ENCODE measurements around the gene RBPJL.

The RBPJL gene

GRCh38 chr20:45294003-45294368 is 12.7 kb upstream of the RBPJL start:
- DNase-seq, result no peak

- DNase-seq, result no peak
Measured at GRCh38 chr20:45294659-45295058, 12.0 kb upstream of the RBPJL start.

DNA sequence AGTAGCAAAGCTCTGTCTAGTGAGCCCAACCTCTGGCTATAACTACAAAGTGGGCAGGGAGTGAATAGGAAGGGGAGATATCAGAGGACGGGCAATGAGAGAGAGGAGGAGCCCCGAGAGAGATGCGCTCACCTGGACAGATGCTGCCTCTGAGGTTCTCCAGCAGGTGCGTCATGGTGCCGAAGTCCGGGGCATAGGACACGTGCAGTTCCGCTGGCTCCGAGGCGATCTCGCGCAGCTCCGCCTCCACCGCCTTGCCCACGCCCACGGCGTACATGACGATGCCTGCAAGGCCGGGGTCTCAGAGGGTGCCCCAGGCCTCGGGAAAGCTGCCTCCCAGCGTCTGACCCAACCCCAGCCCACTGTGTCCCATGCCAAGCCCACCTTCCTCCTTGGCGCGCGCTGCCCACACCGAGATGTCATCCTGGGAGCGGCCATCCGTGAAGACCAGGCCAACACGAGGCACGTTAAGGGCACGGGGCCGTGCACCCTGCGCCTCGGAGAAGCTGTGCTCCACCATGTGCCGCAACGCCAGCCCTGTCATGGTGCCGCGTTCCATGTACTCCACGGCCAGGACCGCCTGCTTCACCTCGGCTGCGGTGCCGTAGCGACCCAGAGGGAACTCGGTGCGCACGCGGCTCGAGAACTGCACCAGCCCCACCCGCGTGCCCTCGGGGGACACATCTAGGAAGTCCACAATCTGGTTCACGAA is 8.7 kb upstream of the RBPJL start:
- no peak for DNase-seq

DNA sequence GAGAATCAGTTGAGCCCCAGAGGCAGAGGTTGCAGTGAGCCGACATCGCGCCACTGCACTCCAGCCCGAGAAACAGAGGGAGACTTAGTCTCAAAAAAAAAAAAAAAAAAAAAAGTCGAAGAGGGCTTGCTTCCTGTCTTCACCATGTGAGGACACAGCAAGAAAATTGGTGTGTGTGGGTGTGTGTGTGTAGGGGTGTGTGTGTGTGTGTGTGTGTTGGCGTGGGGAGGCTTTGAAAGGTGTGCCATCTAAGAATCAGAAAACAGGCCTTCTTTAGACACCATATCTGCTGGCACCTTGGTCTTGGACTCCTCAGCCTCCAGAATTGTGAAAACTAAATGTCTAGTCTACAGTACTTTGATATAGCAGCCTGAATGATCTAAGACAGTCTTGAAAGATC is 6.9 kb upstream of the RBPJL start:
- no peak for DNase-seq

DNA sequence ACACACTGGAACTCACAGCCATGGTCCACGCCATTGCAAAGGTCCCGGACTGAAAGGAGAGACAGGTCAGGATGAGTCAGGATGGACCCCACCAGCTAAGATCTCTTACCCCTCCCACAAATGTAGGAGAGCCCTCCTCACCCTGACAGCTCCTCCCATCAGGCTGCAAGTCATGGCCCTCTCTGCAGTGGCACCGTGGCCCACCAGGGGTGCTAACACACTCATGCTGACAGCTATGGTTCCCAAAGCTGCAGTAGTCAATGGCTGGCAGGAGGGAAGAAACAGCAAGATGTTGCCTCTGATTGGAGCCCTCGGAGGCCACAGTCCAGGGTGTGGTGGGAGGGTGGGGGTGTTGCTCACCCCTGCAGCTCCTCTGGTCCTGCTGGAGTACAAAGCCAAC is 5.7 kb upstream of the RBPJL start:
- no peak for DNase-seq

GRCh38 chr20:45301824-45302271 is 4.8 kb upstream of the RBPJL start:
- no peak for DNase-seq

DNA sequence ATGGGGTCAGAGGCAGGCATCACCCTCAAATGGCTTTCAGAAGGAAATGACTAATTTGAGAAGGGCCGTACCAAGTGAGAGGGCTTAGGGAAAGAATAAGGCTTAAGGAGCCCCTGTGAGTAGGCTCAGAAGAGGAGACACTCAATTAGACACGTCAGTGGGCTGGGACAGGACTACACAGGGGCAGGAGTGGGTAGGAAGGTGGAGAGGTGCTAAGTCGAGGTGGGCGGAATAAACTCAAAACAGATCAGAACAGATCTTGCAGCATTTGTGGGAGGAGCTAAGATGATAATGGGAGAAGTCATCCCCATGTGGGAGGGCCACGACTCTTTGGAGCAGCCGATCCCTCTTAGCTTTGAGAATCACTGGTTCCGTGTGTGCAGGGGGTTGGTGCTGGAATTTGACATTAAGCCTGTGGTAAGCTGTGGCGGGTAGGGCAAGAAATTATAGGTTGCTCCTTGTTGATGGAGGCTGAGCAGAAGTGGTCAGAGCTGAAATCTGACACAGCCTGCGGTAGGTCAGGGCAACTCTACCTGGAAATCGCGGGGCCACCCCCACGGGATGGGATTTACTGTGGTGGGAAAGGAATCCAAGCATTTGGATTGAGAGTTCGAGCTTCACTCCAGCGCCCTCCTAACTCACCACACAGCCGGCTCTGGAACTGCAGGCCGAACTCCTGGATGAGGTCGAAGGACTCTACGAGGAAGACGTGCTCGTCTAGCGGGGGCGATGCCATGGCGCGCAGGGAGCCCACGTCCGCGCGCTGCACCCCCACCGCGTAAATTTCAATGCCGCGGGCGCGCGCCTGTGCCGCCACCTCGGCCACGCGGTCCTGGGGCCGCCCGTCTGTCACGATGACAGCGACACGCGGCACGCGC is 2.8 kb upstream of the RBPJL start:
- no peak for DNase-seq

GRCh38 chr20:45304464-45304999 is 2.1 kb upstream of the RBPJL start:
- no peak for DNase-seq

- DNase-seq, result no peak
Measured at GRCh38 chr20:45305262-45305661, 1.4 kb upstream of the RBPJL start.

GRCh38 chr20:45307076-45307640 is 518 bp downstream of the RBPJL start:
- no peak for DNase-seq

- DNase-seq, result no peak
Measured at GRCh38 chr20:45308117-45308778, 1.6 kb downstream of the RBPJL start, which contains the start of gene MATN4. MATN4 (minus strand) TSS chr20:45308299; CDS start chr20:45305582, 2,717 bp downstream.

DNA sequence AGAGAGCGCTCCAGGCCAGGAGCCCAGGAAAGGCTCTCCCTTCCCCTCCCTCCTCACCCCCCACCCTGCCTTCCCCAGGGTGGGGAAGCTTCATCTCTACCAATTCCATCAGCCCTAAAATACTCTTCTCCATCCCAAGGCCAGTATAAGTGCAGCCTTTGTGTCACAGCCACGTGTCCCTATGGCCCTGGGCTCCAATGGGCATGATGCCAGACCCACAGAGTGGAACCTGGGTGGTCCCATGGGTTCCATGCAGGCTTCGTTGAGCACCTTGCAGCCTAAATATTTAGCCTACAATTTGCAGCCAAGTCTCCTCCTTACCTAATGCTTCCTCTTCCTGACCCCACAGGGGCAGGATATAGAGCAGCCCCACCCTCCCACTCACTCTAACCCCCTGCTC is 2.4 kb downstream of the RBPJL start:
- DNase-seq, result no peak

DNA sequence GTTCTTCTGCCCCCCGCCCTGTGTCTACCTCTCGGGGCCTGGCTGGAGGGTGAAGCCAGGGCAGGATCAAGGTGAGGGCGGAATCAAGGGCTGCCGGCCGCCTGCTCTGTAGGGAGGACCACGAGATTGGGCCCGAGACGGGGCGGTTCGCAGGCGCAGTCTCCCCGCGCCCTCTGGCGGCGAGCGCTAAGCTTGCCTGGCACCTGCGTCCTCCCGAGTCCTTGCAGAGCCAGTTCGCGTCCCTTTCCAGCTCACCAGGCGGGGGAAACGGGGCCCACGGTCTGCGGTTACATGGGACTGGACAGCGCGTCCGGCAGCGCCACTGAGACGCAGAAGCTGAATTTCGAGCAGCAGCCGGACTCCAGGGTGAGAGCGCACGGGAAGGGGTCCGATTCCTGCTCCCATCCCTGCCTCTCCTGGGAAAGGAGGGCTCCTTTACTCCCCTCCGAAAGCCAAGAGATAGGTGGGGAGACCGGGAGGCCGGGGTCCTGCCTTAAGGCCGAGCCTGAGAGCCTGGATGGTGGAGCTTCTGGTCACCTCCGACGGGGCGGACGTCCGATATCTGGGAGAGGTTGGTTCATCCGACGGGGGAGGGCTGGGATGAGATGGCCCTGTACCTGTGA is 5.1 kb downstream of the RBPJL start:
- DNase-seq, result peak; percentile 53

DNA sequence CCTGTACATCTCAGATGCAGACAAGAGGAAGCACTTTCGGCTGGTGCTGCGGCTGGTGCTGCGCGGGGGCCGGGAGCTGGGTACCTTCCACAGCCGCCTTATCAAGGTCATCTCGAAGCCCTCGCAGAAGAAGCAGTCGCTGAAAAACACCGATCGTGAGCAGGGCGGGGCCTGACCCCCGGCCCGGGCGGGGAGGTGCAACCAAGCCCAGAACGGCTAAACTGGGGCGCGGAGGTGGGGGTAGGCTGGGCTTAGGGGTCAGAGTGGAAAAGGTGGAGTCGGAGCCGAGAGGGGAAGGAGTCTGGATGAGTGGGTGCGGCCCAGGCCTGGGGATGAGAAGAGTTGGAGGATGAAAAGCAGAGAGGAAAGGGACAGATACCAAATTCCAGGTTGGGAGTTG is 5.6 kb downstream of the RBPJL start:
- no peak for DNase-seq

DNA sequence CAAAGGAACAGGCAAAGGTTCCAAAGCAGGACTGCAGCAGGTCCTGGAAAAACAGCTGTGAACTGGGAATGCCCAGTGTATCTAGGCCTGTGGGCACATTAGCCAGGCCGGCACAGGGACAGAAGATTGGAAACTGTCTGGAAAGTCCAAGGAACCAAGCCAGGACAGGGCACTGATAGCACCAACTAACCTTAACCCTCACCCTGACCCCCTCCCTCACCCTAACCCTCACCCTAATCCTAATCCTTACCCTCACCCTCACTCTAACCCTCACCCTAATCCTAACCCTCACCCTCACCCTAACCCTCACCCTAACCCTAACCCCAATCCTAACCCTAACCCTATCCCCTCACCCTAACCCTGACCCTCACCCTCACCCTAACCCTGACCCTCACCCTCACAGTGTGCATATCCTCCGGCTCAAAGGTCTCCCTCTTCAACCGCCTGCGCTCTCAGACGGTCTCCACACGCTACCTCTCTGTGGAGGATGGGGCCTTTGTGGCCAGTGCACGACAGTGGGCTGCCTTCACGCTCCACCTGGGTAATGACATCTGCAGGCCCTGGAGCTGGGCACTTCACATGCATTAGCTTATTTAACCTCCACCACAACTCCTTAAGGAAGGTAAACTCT is 6.5 kb downstream of the RBPJL start:
- DNase-seq, result no peak

- no peak for DNase-seq
Measured at GRCh38 chr20:45313943-45314342, 7.3 kb downstream of the RBPJL start.

DNA sequence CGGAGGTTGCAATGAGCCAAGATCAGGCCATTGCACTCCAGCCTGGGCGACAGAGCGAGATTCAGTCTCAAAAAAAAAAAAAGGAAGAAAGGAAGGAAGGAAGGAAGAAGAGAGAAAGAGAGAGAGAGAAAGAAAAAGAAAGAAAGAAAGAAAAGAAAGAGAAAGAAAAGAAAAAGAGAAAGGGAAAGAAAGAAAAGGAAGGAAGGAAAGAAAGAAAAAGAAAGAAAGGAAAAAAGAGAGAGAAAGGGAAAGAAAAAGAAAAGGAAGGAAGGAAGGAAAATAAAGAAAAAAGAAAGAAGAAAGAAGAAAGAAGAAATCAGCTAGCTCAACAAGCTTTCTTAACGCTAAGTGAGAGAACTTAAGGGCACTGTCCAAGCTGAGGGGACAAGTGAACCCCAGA is 9.0 kb downstream of the RBPJL start:
- DNase-seq, result no peak

GRCh38 chr20:45316150-45317080 is 9.8 kb downstream of the RBPJL start:
- DNase-seq, result no peak

- DNase-seq, result no peak
Measured at GRCh38 chr20:45317826-45318225, 11.2 kb downstream of the RBPJL start.

- DNase-seq, result no peak
Measured at GRCh38 chr20:45318386-45318939, 11.8 kb downstream of the RBPJL start.

GRCh38 chr20:45318948-45319347 is 12.3 kb downstream of the RBPJL start:
- no peak for DNase-seq
